WTC11 (cell line): ENCODE data around the gene ZSCAN18. TPM values are rescaled to one million over a fixed set of nuclear protein-coding genes. Genes with fewer than 3 reads are reported as not detected.

Source experiments
- ATAC-seq: fragments of 200-7000 bp; cut with Tn5 transposase; 2 replicates; pipeline ENCODE4 v1.10.0; 2021; ENCODE audit warnings: mild to moderate bottlenecking, moderate library complexity
- CTCF ChIA-PET: fragments of 300-600 bp; sonication (Branson Sonifier 250); formaldehyde crosslinking; loops from one replicate; lab custom pipeline; 2021; ENCODE audit warnings: antibody characterized with exemption; lab: Charles Lee
- POLR2A ChIA-PET: fragments of 350-600 bp; sonication (Branson Sonifier 250); formaldehyde crosslinking; loops from one replicate; lab custom pipeline; 2021; ENCODE audit warnings: antibody characterized with exemption; lab: Charles Lee
- DNase-seq: peaks from one replicate; pipeline ENCODE4 v3.0.0; 2021; ENCODE audit warnings: low spot score
- H3K27ac Mint-ChIP-seq: 2 replicates; pipeline ENCODE4 v1.8.0; 2021; ENCODE audit warnings: mixed read lengths
- H3K27me3 Mint-ChIP-seq: 2 replicates; pipeline ENCODE4 v1.8.0; 2021; ENCODE audit warnings: low read depth, mild to moderate bottlenecking, moderate library complexity, mixed read lengths
- H3K36me3 Mint-ChIP-seq: 2 replicates; pipeline ENCODE4 v1.8.0; 2021; ENCODE audit warnings: mixed read lengths
- H3K4me1 Mint-ChIP-seq: 2 replicates; pipeline ENCODE4 v1.8.0; 2022; ENCODE audit warnings: mixed read lengths
- H3K4me3 Mint-ChIP-seq: 2 replicates; pipeline ENCODE4 v1.8.0; 2021; ENCODE audit warnings: mild to moderate bottlenecking, moderate library complexity, mixed read lengths
- H3K9me3 Mint-ChIP-seq: 2 replicates; pipeline ENCODE4 v1.8.0; 2021; ENCODE audit warnings: mixed read lengths
- ATF1 ChIP-seq: sonication (generic); formaldehyde crosslinking; IDR thresholded peaks from 2 replicates; pipeline ENCODE4 v1.8.1; 2023; ENCODE audit warnings: mild to moderate bottlenecking, moderate library complexity, missing genetic modification reagents
- EMX1 ChIP-seq: fragments of 250-450 bp; sonication (Bioruptor Pico); IDR thresholded peaks from 2 replicates; pipeline ENCODE4 v1.8.0; 2021; ENCODE audit warnings: mild to moderate bottlenecking
- FOXP4 ChIP-seq: sonication (generic); formaldehyde crosslinking; IDR thresholded peaks from 2 replicates; pipeline ENCODE4 v1.8.0; 2022; ENCODE audit warnings: mild to moderate bottlenecking, missing genetic modification reagents
- NR1H2 ChIP-seq: sonication (generic); formaldehyde crosslinking; IDR thresholded peaks from 2 replicates; pipeline ENCODE4 v1.9.0; 2021; ENCODE audit warnings: mild to moderate bottlenecking, moderate library complexity, missing genetic modification reagents
- ZNF512 ChIP-seq: sonication (generic); formaldehyde crosslinking; IDR thresholded peaks from 2 replicates; pipeline ENCODE4 v1.8.1; 2022; ENCODE audit warnings: missing genetic modification reagents, borderline replicate concordance
- total RNA-seq: library from RNA; stranded (reverse); gene quantifications from 3 replicates; pipeline ENCODE4 v1.2.3, GENCODE V29; 2021
- TF ChIP-seq, protein P1 (sequence below): sonication (generic); formaldehyde crosslinking; IDR thresholded peaks from 2 replicates; pipeline ENCODE4 v1.8.1; 2023; ENCODE audit warnings: mild to moderate bottlenecking, moderate library complexity, missing genetic modification reagents
- TF ChIP-seq, protein P2 (sequence below): sonication (generic); formaldehyde crosslinking; IDR thresholded peaks from 2 replicates; pipeline ENCODE4 v1.8.0; 2022; ENCODE audit warnings: mild to moderate bottlenecking, missing genetic modification reagents
- TF ChIP-seq, protein P3 (sequence below): fragments of 250-450 bp; sonication (Bioruptor Pico); conservative IDR thresholded peaks from 2 replicates; pipeline ENCODE4 v1.9.0; 2021; ENCODE audit warnings: mild to moderate bottlenecking
- TF ChIP-seq, protein P4 (sequence below): sonication (generic); formaldehyde crosslinking; IDR thresholded peaks from 2 replicates; pipeline ENCODE4 v1.8.1; 2022; ENCODE audit warnings: mild to moderate bottlenecking, missing genetic modification reagents, moderate library complexity, borderline replicate concordance
- TF ChIP-seq, protein P5 (sequence below): sonication (generic); formaldehyde crosslinking; IDR thresholded peaks from 2 replicates; pipeline ENCODE4 v1.8.1; 2022; ENCODE audit warnings: low read depth, mild to moderate bottlenecking, moderate library complexity, missing genetic modification reagents, borderline replicate concordance
- TF ChIP-seq, protein P6 (sequence below): sonication (generic); formaldehyde crosslinking; IDR thresholded peaks from 2 replicates; pipeline ENCODE4 v1.8.0; 2023; ENCODE audit warnings: missing genetic modification reagents, mild to moderate bottlenecking, borderline replicate concordance

Gene ZSCAN18
- total RNA-seq, 1 experiment from 2014 or later, result 55.9 TPM

- TF ChIP-seq, protein P1, sequence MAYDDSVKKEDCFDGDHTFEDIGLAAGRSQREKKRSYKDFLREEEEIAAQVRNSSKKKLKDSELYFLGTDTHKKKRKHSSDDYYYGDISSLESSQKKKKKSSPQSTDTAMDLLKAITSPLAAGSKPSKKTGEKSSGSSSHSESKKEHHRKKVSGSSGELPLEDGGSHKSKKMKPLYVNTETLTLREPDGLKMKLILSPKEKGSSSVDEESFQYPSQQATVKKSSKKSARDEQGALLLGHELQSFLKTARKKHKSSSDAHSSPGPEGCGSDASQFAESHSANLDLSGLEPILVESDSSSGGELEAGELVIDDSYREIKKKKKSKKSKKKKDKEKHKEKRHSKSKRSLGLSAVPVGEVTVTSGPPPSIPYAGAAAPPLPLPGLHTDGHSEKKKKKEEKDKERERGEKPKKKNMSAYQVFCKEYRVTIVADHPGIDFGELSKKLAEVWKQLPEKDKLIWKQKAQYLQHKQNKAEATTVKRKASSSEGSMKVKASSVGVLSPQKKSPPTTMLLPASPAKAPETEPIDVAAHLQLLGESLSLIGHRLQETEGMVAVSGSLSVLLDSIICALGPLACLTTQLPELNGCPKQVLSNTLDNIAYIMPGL (CRISPR knock-in tag), result peak; percentile 78; the same call in 1 of the 2 replicates
- TF ChIP-seq, protein P2, sequence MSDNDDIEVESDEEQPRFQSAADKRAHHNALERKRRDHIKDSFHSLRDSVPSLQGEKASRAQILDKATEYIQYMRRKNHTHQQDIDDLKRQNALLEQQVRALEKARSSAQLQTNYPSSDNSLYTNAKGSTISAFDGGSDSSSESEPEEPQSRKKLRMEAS, result 0 out of 2 replicates have a peak, but pooled peaks have one; percentile 25
- no peak for TF ChIP-seq NR1H2 (CRISPR knock-in tag)
- Mint-ChIP-seq H3K4me1 (peaks cover 26% of the 10 kb centered on the region), H3K36me3 (peaks cover 19% of the 10 kb centered on the region), H3K27ac (peak overlapping the region; percentile 26; the same call in 1 of the 2 replicates), H3K9me3 (peaks cover 23% of the 10 kb centered on the region), H3K27me3 (peaks cover 15% of the 10 kb centered on the region), H3K4me3 (peak overlapping the region; percentile 79)
- CTCF ChIA-PET, result interaction anchor here (0.8 to 2.9 kb wide), 19 partner anchors 11 to 390 kb away, joined by 3 to 48 read pairs (median 5); partner anchors contain the start of genes ZNF274, ZNF329 and ZNF418
- DNase-seq (peak; percentile 84), ATAC-seq (peak; percentile 71)
- POLR2A ChIA-PET, result interaction anchor here (0.7 to 1.3 kb wide), 4 partner anchors 17 to 53 kb away, joined by 3 to 7 read pairs (median 4); partner anchors contain the start of genes ZNF606 and ZSCAN18
These were observed 42.8 kb downstream of the ZSCAN18 start for GRCh38 chr19:58054901-58055874.

DNA sequence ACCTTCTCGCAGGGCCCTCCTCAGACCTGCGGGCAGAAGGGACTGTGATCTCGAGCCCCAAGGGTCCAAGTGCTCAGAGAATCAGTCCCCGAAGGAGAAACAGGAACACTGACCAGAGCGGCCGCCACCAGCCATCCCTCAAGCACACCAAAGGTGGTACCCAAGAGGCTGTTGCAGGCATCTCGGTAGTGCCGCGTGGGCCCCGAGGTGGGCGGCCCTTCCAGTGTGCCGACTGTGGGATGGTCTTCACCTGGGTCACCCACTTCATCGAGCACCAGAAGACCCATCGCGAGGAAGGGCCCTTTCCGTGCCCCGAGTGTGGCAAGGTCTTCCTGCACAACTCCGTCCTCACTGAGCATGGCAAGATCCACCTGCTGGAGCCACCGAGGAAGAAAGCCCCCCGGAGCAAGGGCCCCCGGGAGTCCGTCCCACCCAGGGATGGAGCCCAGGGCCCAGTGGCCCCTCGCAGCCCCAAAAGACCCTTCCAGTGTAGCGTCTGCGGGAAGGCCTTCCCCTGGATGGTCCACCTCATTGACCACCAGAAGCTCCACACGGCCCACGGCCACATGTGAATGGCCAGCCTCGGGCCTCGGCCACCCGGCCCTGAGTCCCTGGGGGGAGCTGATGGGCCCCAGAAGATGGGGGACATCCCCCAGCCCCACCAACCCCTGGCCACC, 44.4 kb downstream of the ZSCAN18 start:
- ChIA-PET POLR2A (no interaction called here), CTCF (interaction anchor here (2.9 kb wide), 1 partner anchor 9 kb away, joined by 48 read pairs; no protein-coding TSS in a partner anchor)
- Mint-ChIP-seq H3K27ac (no peak overlapping the region), H3K36me3 (peaks cover 29% of the 10 kb centered on the region), H3K4me1 (peaks cover 22% of the 10 kb centered on the region), H3K4me3 (no peak overlapping the region), H3K27me3 (peaks cover 26% of the 10 kb centered on the region), H3K9me3 (peaks cover 35% of the 10 kb centered on the region)
- TF ChIP-seq, protein P3, sequence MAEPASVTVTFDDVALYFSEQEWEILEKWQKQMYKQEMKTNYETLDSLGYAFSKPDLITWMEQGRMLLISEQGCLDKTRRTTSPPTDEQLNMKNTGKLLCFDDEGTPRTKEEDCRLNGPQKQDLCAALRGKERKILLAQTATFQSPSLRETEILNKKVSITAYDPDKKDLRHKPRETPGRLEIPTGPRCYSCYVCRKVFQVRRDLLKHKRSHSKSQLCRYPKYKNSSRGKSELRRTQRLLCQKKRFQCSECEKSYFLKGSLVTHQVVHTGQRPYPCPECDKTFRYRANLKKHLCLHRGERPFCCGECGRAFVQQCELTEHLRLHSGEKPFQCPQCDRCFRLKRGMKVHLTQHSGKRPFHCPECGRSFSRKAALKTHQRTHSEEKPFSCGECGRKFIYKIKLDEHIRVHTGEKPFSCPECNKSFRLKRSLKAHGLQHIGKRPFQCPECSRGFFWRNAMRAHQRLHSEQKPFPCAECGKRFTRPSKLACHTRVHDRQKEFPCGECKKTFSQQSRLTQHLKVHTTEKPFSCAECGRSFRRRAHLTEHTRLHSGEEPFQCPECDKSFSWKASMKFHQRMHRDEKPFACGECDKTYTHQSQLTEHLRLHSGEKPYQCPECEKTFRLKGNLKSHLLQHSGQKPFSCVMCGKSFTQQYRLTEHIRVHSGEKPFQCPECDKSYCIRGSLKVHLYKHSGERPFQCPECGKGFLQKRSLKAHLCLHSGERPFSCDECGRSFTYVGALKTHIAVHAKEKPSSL, result no peak
- no peak for TF ChIP-seq FOXP4 (CRISPR knock-in tag)
- no peak for TF ChIP-seq EMX1
- no peak for DNase-seq
- ATAC-seq, result no peak

DNA sequence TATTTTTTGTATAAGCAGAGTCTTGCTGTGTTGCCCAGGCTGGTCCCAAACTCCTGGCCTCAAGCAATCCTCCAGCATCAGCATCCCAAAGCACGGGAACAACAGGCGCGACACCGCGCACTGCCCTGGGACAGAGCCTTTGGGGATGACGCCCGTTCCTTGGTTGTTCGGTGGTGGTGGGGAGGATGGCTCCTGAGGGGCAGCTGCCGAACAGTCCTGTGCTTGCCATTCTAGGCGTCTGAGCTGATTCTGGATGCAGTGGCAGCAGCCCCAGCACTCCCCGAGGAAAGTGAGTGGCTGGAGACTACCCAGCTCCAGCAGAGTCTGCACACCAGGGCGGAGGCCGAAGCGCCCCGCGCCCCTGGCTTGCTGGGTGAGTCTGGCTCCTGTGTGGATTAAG, 45.8 kb downstream of the ZSCAN18 start:
- no peak for ATAC-seq
- H3K27me3 Mint-ChIP-seq, result peaks cover 32% of the 10 kb centered on the region
- peaks cover 17% of the 10 kb centered on the region for H3K4me1 Mint-ChIP-seq
- ChIA-PET POLR2A (interaction anchor here (0.5 kb wide), 1 partner anchor 41 kb away, joined by 4 read pairs; no protein-coding TSS in a partner anchor), CTCF (interaction anchor here (0.6 to 1.8 kb wide), 2 partner anchors 9 to 350 kb away, joined by 4 read pairs; no protein-coding TSS in a partner anchor)
- no peak for DNase-seq
- H3K9me3 Mint-ChIP-seq, result peaks cover 44% of the 10 kb centered on the region
- H3K27ac Mint-ChIP-seq, result no peak overlapping the region
- H3K4me3 Mint-ChIP-seq, result no peak overlapping the region
- peaks cover 29% of the 10 kb centered on the region for H3K36me3 Mint-ChIP-seq
- TF ChIP-seq, protein P4, sequence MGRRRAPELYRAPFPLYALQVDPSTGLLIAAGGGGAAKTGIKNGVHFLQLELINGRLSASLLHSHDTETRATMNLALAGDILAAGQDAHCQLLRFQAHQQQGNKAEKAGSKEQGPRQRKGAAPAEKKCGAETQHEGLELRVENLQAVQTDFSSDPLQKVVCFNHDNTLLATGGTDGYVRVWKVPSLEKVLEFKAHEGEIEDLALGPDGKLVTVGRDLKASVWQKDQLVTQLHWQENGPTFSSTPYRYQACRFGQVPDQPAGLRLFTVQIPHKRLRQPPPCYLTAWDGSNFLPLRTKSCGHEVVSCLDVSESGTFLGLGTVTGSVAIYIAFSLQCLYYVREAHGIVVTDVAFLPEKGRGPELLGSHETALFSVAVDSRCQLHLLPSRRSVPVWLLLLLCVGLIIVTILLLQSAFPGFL (CRISPR knock-in tag), result no peak
- TF ChIP-seq, protein P5, sequence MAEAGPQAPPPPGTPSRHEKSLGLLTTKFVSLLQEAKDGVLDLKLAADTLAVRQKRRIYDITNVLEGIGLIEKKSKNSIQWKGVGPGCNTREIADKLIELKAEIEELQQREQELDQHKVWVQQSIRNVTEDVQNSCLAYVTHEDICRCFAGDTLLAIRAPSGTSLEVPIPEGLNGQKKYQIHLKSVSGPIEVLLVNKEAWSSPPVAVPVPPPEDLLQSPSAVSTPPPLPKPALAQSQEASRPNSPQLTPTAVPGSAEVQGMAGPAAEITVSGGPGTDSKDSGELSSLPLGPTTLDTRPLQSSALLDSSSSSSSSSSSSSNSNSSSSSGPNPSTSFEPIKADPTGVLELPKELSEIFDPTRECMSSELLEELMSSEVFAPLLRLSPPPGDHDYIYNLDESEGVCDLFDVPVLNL (CRISPR knock-in tag), result no peak
- TF ChIP-seq ZNF512 (CRISPR knock-in tag) (no peak), ATF1 (CRISPR knock-in tag) (no peak)
- TF ChIP-seq, protein P6, sequence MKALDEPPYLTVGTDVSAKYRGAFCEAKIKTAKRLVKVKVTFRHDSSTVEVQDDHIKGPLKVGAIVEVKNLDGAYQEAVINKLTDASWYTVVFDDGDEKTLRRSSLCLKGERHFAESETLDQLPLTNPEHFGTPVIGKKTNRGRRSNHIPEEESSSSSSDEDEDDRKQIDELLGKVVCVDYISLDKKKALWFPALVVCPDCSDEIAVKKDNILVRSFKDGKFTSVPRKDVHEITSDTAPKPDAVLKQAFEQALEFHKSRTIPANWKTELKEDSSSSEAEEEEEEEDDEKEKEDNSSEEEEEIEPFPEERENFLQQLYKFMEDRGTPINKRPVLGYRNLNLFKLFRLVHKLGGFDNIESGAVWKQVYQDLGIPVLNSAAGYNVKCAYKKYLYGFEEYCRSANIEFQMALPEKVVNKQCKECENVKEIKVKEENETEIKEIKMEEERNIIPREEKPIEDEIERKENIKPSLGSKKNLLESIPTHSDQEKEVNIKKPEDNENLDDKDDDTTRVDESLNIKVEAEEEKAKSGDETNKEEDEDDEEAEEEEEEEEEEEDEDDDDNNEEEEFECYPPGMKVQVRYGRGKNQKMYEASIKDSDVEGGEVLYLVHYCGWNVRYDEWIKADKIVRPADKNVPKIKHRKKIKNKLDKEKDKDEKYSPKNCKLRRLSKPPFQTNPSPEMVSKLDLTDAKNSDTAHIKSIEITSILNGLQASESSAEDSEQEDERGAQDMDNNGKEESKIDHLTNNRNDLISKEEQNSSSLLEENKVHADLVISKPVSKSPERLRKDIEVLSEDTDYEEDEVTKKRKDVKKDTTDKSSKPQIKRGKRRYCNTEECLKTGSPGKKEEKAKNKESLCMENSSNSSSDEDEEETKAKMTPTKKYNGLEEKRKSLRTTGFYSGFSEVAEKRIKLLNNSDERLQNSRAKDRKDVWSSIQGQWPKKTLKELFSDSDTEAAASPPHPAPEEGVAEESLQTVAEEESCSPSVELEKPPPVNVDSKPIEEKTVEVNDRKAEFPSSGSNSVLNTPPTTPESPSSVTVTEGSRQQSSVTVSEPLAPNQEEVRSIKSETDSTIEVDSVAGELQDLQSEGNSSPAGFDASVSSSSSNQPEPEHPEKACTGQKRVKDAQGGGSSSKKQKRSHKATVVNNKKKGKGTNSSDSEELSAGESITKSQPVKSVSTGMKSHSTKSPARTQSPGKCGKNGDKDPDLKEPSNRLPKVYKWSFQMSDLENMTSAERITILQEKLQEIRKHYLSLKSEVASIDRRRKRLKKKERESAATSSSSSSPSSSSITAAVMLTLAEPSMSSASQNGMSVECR (CRISPR knock-in tag), result no peak
